Pulmonary artery endothelial cell (primary cell): ENCODE data around the gene TSTD1. TPM values are rescaled to one million over a fixed set of nuclear protein-coding genes. Genes with fewer than 3 reads are reported as not detected.
A peak's percentile ranks its signal among the peaks of the same experiment; 100 is the strongest.
"Not testable (repeated sequence)": the region's sequence is repeated elsewhere in the genome, so short reads cannot be mapped to it uniquely, and the experiment has no call there.

Experiments
- DNase-seq: peaks from one replicate; pipeline ENCODE4 v3.0.0-alpha.2; 2011; ENCODE audit warnings: low read depth, low spot score
- total RNA-seq: library from RNA; depleted of rRNA; stranded (reverse); fragments of >200 nt; gene quantifications from 2 replicates; pipeline ENCODE4 v1.2.3, GENCODE V29; 2014

TSTD1 gene
- total RNA-seq, 1 donor from 2014 or later = 44.2 TPM

- DNase-seq = no peak
Observed at GRCh38 chr1:161009602-161010211, 29.1 kb downstream of the TSTD1 start.

DNA sequence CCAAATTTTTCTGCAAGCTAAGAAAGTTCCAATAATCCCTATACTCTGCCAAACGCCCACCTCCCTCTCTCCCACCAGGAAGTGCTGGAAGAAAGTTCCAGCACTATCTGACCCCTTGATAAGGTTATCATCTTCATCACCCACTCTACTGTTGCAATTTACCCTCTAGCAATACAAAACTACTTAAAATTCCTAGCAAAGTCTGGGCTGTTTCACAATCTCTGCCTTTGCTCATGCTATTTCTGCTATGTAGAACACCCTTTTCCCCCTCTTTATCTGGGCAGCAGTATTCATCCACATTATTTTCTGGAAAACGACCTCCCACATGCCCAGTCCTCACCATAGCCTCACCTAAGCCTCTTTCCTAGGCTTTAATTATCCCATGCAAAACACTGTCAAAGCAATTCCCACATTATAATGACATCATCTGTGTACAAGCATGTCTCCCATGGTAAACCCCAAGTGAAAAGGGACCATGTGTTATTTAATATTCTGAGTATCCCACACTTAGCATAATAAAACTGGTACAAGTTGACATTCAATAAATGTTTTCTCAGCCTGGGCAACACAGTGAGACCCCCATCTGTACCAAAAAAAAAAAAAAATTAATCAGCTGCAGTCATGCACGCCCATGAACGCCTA is 29.8 kb downstream of the TSTD1 start:
- no peak for DNase-seq

DNA sequence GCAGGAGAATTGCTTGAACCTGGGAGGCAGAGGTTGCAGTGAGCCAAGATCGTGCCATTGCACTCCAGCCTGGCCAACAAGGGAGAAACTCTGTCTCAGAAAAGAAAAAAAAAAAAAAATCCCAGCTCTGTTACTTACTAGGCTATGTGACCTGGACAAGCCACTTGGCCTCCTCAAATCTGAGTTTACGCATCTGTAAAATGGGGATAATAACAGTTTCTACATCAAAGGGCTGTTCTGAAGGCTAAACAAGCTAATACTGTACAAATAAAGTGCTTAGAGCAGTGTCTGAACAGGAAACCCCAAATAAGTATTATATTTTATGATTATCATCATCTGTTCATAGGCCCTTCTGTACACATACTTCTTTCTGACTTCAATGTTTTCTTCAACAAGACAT is 31.4 kb downstream of the TSTD1 start:
- DNase-seq = no peak

DNA sequence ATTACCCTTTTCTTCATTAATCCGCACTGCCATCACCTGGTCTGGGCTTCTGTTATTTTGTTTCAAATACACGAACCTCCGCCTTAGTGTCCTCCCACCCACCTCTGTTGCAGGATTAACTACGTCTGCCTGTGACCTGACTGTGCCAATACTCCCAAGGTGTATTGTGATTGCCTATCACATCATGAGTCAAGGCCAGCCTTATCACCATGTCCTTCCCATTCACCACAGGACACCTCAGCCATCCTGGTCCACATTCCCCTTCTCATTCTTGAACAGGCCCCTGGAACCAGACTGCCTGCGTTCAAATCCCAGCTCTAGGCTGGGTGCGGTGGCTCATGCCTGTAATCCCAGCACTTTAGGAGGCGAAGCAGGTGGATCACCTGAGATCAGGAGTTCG is 32.2 kb downstream of the TSTD1 start:
- no peak for DNase-seq

DNA sequence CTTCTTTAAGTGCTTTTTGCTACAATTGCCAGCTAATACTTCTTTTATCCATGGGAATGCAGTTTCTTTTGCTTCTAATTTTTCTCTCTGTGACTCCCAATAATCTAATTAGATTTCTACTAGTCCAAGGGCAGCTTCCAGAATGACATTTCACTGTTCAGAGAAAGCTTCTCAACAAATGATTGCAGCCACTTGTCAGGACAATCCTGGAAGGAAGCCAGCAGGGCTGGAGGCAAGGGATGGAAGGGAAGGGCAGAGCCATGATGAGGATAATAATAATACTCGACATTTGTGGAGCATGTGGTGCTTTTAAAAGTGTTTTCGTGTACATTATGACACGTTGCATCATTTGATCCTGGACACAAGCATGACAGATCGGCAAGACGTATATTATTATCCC is 37.2 kb downstream of the TSTD1 start:
- no peak for DNase-seq

DNA sequence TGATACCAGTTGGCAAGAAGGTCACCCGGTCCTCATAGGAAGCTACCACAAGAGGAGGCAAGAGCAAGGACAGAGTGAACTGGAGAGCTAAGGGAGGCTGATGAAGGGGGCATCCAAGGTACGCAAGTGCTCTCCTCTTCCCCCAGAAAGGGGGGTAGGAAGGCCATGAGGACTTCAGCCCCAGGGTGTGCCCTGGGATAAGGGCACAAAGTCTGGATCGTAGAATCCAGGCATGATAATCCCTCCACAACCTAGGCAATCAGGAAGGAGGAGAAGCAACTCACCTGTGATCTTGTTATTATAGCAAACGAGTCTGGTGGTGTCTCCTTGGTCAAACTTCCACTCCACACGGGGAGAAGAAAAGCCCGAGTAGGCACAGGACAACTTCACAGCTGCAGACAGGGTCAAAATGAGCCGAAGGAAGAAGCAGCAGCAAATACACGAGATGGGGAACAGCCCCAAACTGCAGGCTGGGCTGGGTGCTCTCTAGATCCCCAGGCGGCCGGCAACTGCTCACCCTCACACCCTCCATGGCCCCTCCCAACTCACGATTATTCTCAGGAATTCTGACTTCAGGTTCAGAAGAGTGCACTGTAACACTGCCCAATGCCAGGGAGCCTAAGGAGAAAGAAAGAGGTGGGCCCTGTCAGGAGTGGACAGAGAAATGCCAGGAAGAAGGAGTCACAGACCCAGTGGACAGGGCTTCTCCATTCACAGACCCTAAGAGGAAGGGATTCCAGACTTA is 37.9 kb downstream of the TSTD1 start:
- no peak for DNase-seq

DNA sequence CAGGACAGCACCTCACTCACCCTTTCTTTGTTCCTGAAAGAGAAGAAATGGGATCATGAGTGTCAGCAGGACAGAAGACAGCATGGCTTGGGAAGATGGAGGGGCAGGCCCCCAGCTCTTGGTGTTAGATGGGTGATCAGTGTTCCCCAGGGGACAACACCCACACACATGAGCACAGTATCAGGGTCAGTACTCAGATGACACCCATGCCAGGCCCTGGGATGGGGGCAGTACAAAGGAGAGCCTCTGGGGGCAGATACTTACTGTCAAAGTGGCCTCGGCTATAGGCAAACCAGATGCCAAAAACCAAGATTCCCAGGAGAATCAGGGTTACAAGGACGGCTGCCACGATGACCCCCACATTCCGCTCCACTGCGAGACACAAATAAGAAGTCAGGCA is 39.4 kb downstream of the TSTD1 start:
- no peak for DNase-seq

DNA sequence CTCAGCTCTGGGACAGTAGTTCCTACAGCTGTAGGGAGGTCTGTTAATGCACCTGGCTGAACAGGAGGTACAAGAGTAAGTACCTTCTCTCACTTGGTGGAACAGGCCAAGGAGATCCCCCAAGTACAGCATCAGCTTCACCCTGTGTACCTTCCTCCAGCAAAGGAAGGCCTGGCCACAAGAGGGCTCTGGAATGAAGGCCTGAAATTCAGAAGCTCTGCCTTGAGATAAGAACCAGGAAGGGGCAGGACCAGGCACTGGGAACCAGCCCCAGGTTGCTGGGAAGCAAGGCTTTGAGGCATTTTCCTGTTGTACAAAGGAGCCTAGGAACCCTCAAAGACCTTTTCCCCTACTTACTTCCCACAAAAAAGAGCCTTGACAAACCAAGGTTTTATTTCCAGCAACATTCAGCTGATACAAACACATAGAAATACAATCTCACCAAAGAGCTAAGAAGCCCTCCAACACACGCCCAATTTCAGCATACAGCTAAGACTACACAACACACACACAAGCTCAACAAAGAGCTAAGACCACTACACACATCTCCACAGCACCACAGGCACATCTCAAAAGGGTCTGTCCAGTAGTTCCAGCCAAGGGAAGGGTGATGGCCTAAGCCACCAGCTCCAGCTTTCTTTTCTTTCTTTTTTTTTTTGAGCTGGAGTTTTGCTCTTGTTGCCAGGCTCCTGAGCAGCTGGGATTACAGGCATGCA is 41.3 kb downstream of the TSTD1 start:
- peak; percentile 65 for DNase-seq

- DNase-seq = peak; percentile 68
Observed at GRCh38 chr1:160996178-160996577, 42.6 kb downstream of the TSTD1 start.

GRCh38 chr1:160993544-160994193 is 45.1 kb downstream of the TSTD1 start:
- no peak for DNase-seq

DNA sequence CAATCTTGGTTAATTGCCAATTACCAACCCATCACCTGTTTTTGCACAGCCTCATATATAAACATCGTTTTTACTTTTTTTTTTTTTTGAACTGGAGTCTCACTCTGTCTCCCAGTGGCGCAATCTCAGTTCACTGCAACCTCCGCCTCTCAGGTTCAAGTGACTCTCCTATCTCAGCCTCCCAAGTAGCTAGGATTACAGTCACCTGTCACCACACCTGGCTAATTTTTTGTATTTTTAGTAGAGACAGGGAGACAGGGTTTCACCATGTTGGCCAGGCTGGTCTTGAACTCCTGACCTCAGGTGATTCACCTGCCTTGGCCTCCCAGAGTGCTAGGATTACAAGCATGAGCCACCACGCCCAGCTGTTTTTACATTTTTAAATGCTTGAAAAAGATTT is 46.7 kb downstream of the TSTD1 start:
- DNase-seq = not testable (repeated sequence)

Other genes starting within 250 kb of the TSTD1 start
- not detected in 2 replicates for gene LY9, start 242.8 kb downstream of the TSTD1 start, total RNA-seq
- not detected in 2 replicates for gene CD244, start 176.1 kb downstream of the TSTD1 start, total RNA-seq
- gene ITLN1, start 153.8 kb downstream of the TSTD1 start, total RNA-seq = 0.32 TPM in 1 of 2 replicates, not detected in the other
- not detected in 2 replicates for gene ITLN2, start 84.2 kb downstream of the TSTD1 start, total RNA-seq
- gene F11R, start 17.8 kb downstream of the TSTD1 start, total RNA-seq = 242 and 246 TPM in 2 replicates
- 95.7 and 127 TPM in 2 replicates for gene USF1, start 7.0 kb upstream of the TSTD1 start, total RNA-seq
- gene ARHGAP30, start 30.9 kb upstream of the TSTD1 start, total RNA-seq = 0.04 TPM in 1 of 2 replicates, not detected in the other
- 0.14 and 0.53 TPM in 2 replicates for gene NECTIN4, start 50.6 kb upstream of the TSTD1 start, total RNA-seq
- gene KLHDC9, start 59.4 kb upstream of the TSTD1 start, total RNA-seq = 0.60 and 0.86 TPM in 2 replicates
- 56.3 and 93.2 TPM in 2 replicates for gene PFDN2, start 79.1 kb upstream of the TSTD1 start, total RNA-seq
- 11.3 and 14.3 TPM in 2 replicates for gene NIT1, start 79.1 kb upstream of the TSTD1 start, total RNA-seq
- 38.8 and 56.2 TPM in 2 replicates for gene DEDD, start 93.7 kb upstream of the TSTD1 start, total RNA-seq
- gene UFC1, start 115.0 kb upstream of the TSTD1 start, total RNA-seq = 124 and 130 TPM in 2 replicates
- gene USP21, start 120.5 kb upstream of the TSTD1 start, total RNA-seq = 4.6 and 8.3 TPM in 2 replicates
- 16.0 and 19.1 TPM in 2 replicates for gene PPOX, start 127.5 kb upstream of the TSTD1 start, total RNA-seq
- 24.7 and 25.9 TPM in 2 replicates for gene B4GALT3, start 138.5 kb upstream of the TSTD1 start, total RNA-seq
- gene ADAMTS4, start 160.1 kb upstream of the TSTD1 start, total RNA-seq = 26.8 and 43.7 TPM in 2 replicates
- 200 and 232 TPM in 2 replicates for gene NDUFS2, start 163.4 kb upstream of the TSTD1 start, total RNA-seq
- 0.26 and 0.49 TPM in 2 replicates for gene FCER1G, start 176.3 kb upstream of the TSTD1 start, total RNA-seq
- gene APOA2, start 184.7 kb upstream of the TSTD1 start, total RNA-seq = not detected in 2 replicates
- gene TOMM40L, start 187.1 kb upstream of the TSTD1 start, total RNA-seq = 20.4 and 29.7 TPM in 2 replicates
- gene NR1I3, start 199.2 kb upstream of the TSTD1 start, total RNA-seq = not detected in 2 replicates
- not detected in 2 replicates for gene PCP4L1, start 219.8 kb upstream of the TSTD1 start, total RNA-seq